Nephron progenitor cell (in vitro differentiated cells): Measurements from ENCODE around the gene TAS2R38.

Source experiments
- DNase-seq: peaks from one replicate; pipeline ENCODE4 v3.0.0; 2021
- H3K27ac Mint-ChIP-seq: 2 replicates; pipeline ENCODE4 v1.8.0; 2021; ENCODE audit warnings: mild to moderate bottlenecking, moderate library complexity, mixed read lengths
- H3K27me3 Mint-ChIP-seq: 2 replicates; pipeline ENCODE4 v1.8.0; 2021; ENCODE audit warnings: mild to moderate bottlenecking, low read depth, mixed read lengths; ENCODE audit not compliant: poor library complexity
- H3K36me3 Mint-ChIP-seq: 2 replicates; pipeline ENCODE4 v1.8.0; 2021; ENCODE audit warnings: low read depth, mixed read lengths
- H3K4me1 Mint-ChIP-seq: 2 replicates; pipeline ENCODE4 v1.8.0; 2021; ENCODE audit warnings: mixed read lengths
- H3K4me3 Mint-ChIP-seq: 2 replicates; pipeline ENCODE4 v1.8.0; 2021; ENCODE audit warnings: mild to moderate bottlenecking, moderate library complexity, mixed read lengths
- H3K9me3 Mint-ChIP-seq: 2 replicates; pipeline ENCODE4 v1.8.0; 2021; ENCODE audit warnings: mild to moderate bottlenecking, moderate library complexity, mixed read lengths
- CTCF ChIP-seq: fragments of 200-600 bp; sonication (generic); IDR thresholded peaks from 2 replicates; pipeline ENCODE4 v1.5.0; 2021; ENCODE audit warnings: antibody characterized with exemption

TAS2R38 gene

GRCh38 chr7:141973673-141974072 is at the start of gene TAS2R38:
Gene TAS2R38, minus strand, starts transcription at chr7:141973773. Its CDS starts 84 bp downstream, at chr7:141973689.
- no peak within 1 kb of the TSS for H3K27ac Mint-ChIP-seq
- no peak for TF ChIP-seq CTCF

GRCh38 chr7:142018154-142018553 is 44.6 kb upstream of the TAS2R38 start:
- no peaks in the 10 kb centered on the region for H3K4me1 Mint-ChIP-seq
- H3K27me3 Mint-ChIP-seq = no peaks in the 10 kb centered on the region
- no peaks in the 10 kb centered on the region for H3K9me3 Mint-ChIP-seq
- no peak overlapping the region for H3K27ac Mint-ChIP-seq
- H3K4me3 Mint-ChIP-seq = no peak overlapping the region
- no peaks in the 10 kb centered on the region for H3K36me3 Mint-ChIP-seq
- DNase-seq = no peak
- no peak for TF ChIP-seq CTCF

More at GRCh38 chr7:141973673-141974072, at the start of gene TAS2R38:
- H3K4me1 Mint-ChIP-seq = peaks cover 8% of the 10 kb centered on the region
- H3K27me3 Mint-ChIP-seq = peaks cover 21% of the 10 kb centered on the region
- DNase-seq = no peak
- H3K36me3 Mint-ChIP-seq = no peaks in the 10 kb centered on the region
- H3K9me3 Mint-ChIP-seq = no peaks in the 10 kb centered on the region
- H3K4me3 Mint-ChIP-seq = no peak within 1 kb of the TSS

GRCh38 chr7:142017451-142017850 is 43.9 kb upstream of the TAS2R38 start:
- no peak for DNase-seq
- no peak for TF ChIP-seq CTCF
- Mint-ChIP-seq H3K4me3 (no peak overlapping the region), H3K4me1 (no peaks in the 10 kb centered on the region), H3K27ac (no peak overlapping the region), H3K36me3 (no peaks in the 10 kb centered on the region), H3K27me3 (no peaks in the 10 kb centered on the region), H3K9me3 (no peaks in the 10 kb centered on the region)

GRCh38 chr7:142012825-142013511 is 39.4 kb upstream of the TAS2R38 start:
- no peaks in the 10 kb centered on the region for H3K9me3 Mint-ChIP-seq
- no peak for TF ChIP-seq CTCF
- no peak overlapping the region for H3K4me3 Mint-ChIP-seq
- no peak overlapping the region for H3K27ac Mint-ChIP-seq
- DNase-seq = no peak
- no peaks in the 10 kb centered on the region for H3K36me3 Mint-ChIP-seq
- H3K4me1 Mint-ChIP-seq = no peaks in the 10 kb centered on the region
- H3K27me3 Mint-ChIP-seq = no peaks in the 10 kb centered on the region

GRCh38 chr7:142010952-142011548 is 37.5 kb upstream of the TAS2R38 start:
- Mint-ChIP-seq H3K27me3 (no peaks in the 10 kb centered on the region), H3K4me3 (no peak overlapping the region), H3K4me1 (no peaks in the 10 kb centered on the region), H3K27ac (no peak overlapping the region), H3K36me3 (no peaks in the 10 kb centered on the region), H3K9me3 (no peaks in the 10 kb centered on the region)
- no peak for DNase-seq
- TF ChIP-seq CTCF = no peak

GRCh38 chr7:142009187-142009586 is 35.6 kb upstream of the TAS2R38 start:
- no peaks in the 10 kb centered on the region for H3K9me3 Mint-ChIP-seq
- TF ChIP-seq CTCF = no peak
- no peak overlapping the region for H3K27ac Mint-ChIP-seq
- no peaks in the 10 kb centered on the region for H3K27me3 Mint-ChIP-seq
- DNase-seq = no peak
- no peaks in the 10 kb centered on the region for H3K4me1 Mint-ChIP-seq
- H3K4me3 Mint-ChIP-seq = no peak overlapping the region
- no peaks in the 10 kb centered on the region for H3K36me3 Mint-ChIP-seq
